RWPE2 (cell line): Measurements from ENCODE around the gene ETV5.
A peak's percentile ranks its signal among the peaks of the same experiment; 100 is the strongest.

Source experiments
- ATAC-seq: fragments of 200-7000 bp; cut with Tn5 transposase; 3 replicates; pipeline ENCODE4 v1.9.1; 2021; ENCODE audit warnings: low read depth
- DNase-seq: peaks from one replicate; pipeline ENCODE4 v3.0.0-alpha.2; 2020; ENCODE audit warnings: low spot score
- H3K27ac ChIP-seq: fragments of 450-650 bp; 2 replicates; pipeline ENCODE4 v1.5.1; 2017; ENCODE audit warnings: mild to moderate bottlenecking; ENCODE audit not compliant: poor library complexity, severe bottlenecking
- H3K27me3 ChIP-seq: fragments of 250-450 bp; sonication (Bioruptor Pico); 2 replicates; pipeline ENCODE4 v1.5.1; 2021; ENCODE audit warnings: mild to moderate bottlenecking, moderate library complexity; ENCODE audit not compliant: insufficient read depth, poor library complexity, severe bottlenecking
- H3K36me3 ChIP-seq: fragments of 250-450 bp; sonication (Bioruptor Pico); 2 replicates; pipeline ENCODE4 v1.5.1; 2020; ENCODE audit warnings: low read depth, mild to moderate bottlenecking, moderate library complexity
- H3K4me1 ChIP-seq: fragments of 250-450 bp; sonication (Bioruptor Pico); 2 replicates; pipeline ENCODE4 v1.5.1; 2021; ENCODE audit warnings: mild to moderate bottlenecking, moderate library complexity; ENCODE audit not compliant: insufficient read depth, poor library complexity, severe bottlenecking
- H3K4me3 ChIP-seq: fragments of 250-450 bp; sonication (Bioruptor Pico); 2 replicates; pipeline ENCODE4 v1.5.1; 2021; ENCODE audit warnings: mild to moderate bottlenecking, moderate library complexity; ENCODE audit not compliant: severe bottlenecking
- H3K9me3 ChIP-seq: fragments of 250-450 bp; sonication (Bioruptor Pico); 2 replicates; pipeline ENCODE4 v1.5.1; 2021; ENCODE audit warnings: mild to moderate bottlenecking, moderate library complexity; ENCODE audit not compliant: severe bottlenecking
- CTCF ChIP-seq: fragments of 450-650 bp; IDR thresholded peaks from one replicate; pipeline ENCODE4 v1.5.1; 2017; ENCODE audit warnings: mild to moderate bottlenecking, moderate library complexity; ENCODE audit not compliant: poor library complexity, severe bottlenecking

ETV5 gene

GRCh38 chr3:186110975-186111974 lies 2.4 kb upstream of the ETV5 start:
- Histone ChIP-seq H3K36me3 (no peaks in the 10 kb centered on the region), H3K4me3 (no peak overlapping the region), H3K27me3 (no peaks in the 10 kb centered on the region), H3K4me1 (peaks cover 7% of the 10 kb centered on the region), H3K9me3 (no peaks in the 10 kb centered on the region), H3K27ac (no peak overlapping the region)
- ATAC-seq = no peak
- no peak for TF ChIP-seq CTCF
- DNase-seq = no peak

- Histone ChIP-seq H3K9me3 (no peaks in the 10 kb centered on the region), H3K27me3 (no peaks in the 10 kb centered on the region), H3K36me3 (peaks cover 3% of the 10 kb centered on the region), H3K27ac (peak overlapping the region; percentile 76), H3K4me1 (peaks cover 16% of the 10 kb centered on the region), H3K4me3 (peak overlapping the region; percentile 38)
- ATAC-seq (no peak), DNase-seq (no peak)
- no peak for TF ChIP-seq CTCF
Observed at GRCh38 chr3:186109897-186110803, 1.3 kb upstream of the ETV5 start.

GRCh38 chr3:186108106-186108940 lies 566 bp downstream of the ETV5 start:
- Histone ChIP-seq H3K4me3 (peak overlapping the region; percentile 61), H3K27me3 (no peaks in the 10 kb centered on the region), H3K4me1 (peaks cover 34% of the 10 kb centered on the region), H3K36me3 (peaks cover 19% of the 10 kb centered on the region), H3K27ac (peak overlapping the region; percentile 76), H3K9me3 (no peaks in the 10 kb centered on the region)
- DNase-seq = peak; percentile 69
- ATAC-seq = 0 out of 3 replicates have a peak, but pooled peaks have one; percentile 5
- TF ChIP-seq CTCF = no peak

GRCh38 chr3:186107215-186108105 lies 1.4 kb downstream of the ETV5 start:
- no peaks in the 10 kb centered on the region for H3K27me3 ChIP-seq
- no peak for TF ChIP-seq CTCF
- peaks cover 36% of the 10 kb centered on the region for H3K4me1 ChIP-seq
- peak overlapping the region; percentile 76 for H3K27ac ChIP-seq
- peak overlapping the region; percentile 61 for H3K4me3 ChIP-seq
- no peaks in the 10 kb centered on the region for H3K9me3 ChIP-seq
- peak; percentile 44 for ATAC-seq
- DNase-seq = peak; percentile 74
- peaks cover 26% of the 10 kb centered on the region for H3K36me3 ChIP-seq
